Measurements from ENCODE around the gene EPC1. TPM values are rescaled to one million over a fixed set of nuclear protein-coding genes. Genes with fewer than 3 reads are reported as not detected.

Gene EPC1
- total and polyA plus RNA-seq, 2 of the 8 experiments (the other 6 are each of a cell fraction or from before 2014, with no cell fraction given) = 23.7 to 42.3 TPM

DNA sequence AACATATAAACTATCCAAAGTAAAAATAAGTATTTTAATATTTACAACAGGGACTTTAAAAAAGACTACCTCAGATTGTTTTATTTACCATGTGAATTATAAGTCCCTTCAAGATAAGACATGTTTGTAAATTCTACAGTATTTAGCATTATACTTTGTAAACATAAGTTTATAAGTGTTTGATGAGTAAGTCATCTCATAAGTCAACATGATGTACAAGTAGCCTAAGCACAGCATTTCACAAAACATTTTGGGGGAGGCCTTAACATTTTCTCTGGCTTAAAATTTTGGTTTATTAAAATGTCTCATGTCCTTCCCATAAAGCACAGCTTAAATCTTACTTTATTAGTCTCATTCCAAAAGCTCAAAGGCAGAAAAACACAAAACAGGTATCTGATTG is 15.4 kb downstream of the EPC1 start:
- Histone ChIP-seq H3K27ac (ENCODE audit: low read depth, low read length) (no peak overlapping the region), H2BK12ac (ENCODE audit: low read depth, low read length) (no peak overlapping the region), H2AK5ac (ENCODE audit: low read depth, low read length) (no peak overlapping the region), H2BK120ac (replicated peaks; ENCODE audit: low read depth, low read length) (no peak overlapping the region), H3K4me2 (ENCODE audit: insufficient read depth in 1 of 2, low read depth in 2 of 2, low read length in 2 of 2) (no peak overlapping the region), H3K36me3 (ENCODE audit: control insufficient read depth in 2 of 4, insufficient read depth in 4 of 4, low read length in 3 of 4) (no peaks in the 10 kb centered on the region), H3K56ac (replicated peaks; ENCODE audit: insufficient read length, low read depth, low read length) (no peak overlapping the region), H4K91ac (replicated peaks; ENCODE audit: insufficient read length, low read length) (no peak overlapping the region), H2AFZ (ENCODE audit: low read length) (no peak overlapping the region), H3K4ac (replicated peaks; ENCODE audit: insufficient read length, low read depth, low read length) (no peak overlapping the region), H3K23me2 (ENCODE audit: low read depth, low read length) (no peaks in the 10 kb centered on the region), H3K4me3 (ENCODE audit: extremely low read depth in 1 of 4, insufficient read depth in 2 of 4, low read depth in 3 of 4, low read length in 4 of 4) (no peak overlapping the region), H2BK5ac (ENCODE audit: low read depth, low read length) (no peak overlapping the region), H3K9me3 (ENCODE audit: insufficient read depth in 2 of 2, low read depth in 1 of 2, low read length in 1 of 2) (no peaks in the 10 kb centered on the region), H3K23ac (ENCODE audit: insufficient read length) (no peak overlapping the region), H3K4me1 (replicated peaks in 1 of 4; ENCODE audit: control insufficient read depth in 3 of 4, insufficient read depth in 4 of 4, low read length in 3 of 4) (peaks cover 0 to 21% (median 13%) of the 10 kb centered on the region in 4 experiments; a peak in 5 of 7 replicates), H3K14ac (ENCODE audit: insufficient read length) (no peak overlapping the region), H3K79me2 (ENCODE audit: control insufficient read depth in 1 of 2, insufficient read depth in 2 of 2, low read length in 2 of 2) (peaks cover 20 to 99% of the 10 kb centered on the region in 2 experiments), H3K18ac (ENCODE audit: extremely low read depth, low read length) (no peak overlapping the region), H4K5ac (ENCODE audit: insufficient read length, low read depth, low read length) (no peak overlapping the region), H3K79me1 (ENCODE audit: low read depth, low read length) (peaks cover 4% of the 10 kb centered on the region; the same call in 1 of the 2 replicates), H3K27me3 (replicated peaks in 1 of 4; ENCODE audit: control insufficient read depth in 3 of 4, extremely low read depth in 1 of 4, insufficient read depth in 3 of 4, low read length in 3 of 4) (no peaks in the 10 kb centered on the region), H2BK20ac (ENCODE audit: low read length) (no peak overlapping the region), H2BK15ac (ENCODE audit: low read length) (no peak overlapping the region), H4K20me1 (replicated peaks in 1 of 2; ENCODE audit: control insufficient read depth in 1 of 2, insufficient read depth in 2 of 2, low read length in 2 of 2) (peaks cover 19 to 21% of the 10 kb centered on the region in 2 experiments), H3K9ac (replicated peaks in 1 of 4; ENCODE audit: extremely low read depth in 1 of 4, low read depth in 3 of 4, low read length in 3 of 4) (no peak overlapping the region), H4K8ac (ENCODE audit: extremely low read depth, insufficient read depth, low read length) (no peak overlapping the region)
- DNase-seq (ENCODE audit: low read depth in 1 of 2, low spot score in 2 of 2) (no peak), FAIRE-seq (no peak)
- TF ChIP-seq SP2 (IDR thresholded peaks at IDR 0.05; ENCODE audit: low read length) (no peak), CHD1 (IDR thresholded peaks at IDR 0.05; ENCODE audit: low read depth, low read length) (no peak), TAF1 (IDR thresholded peaks at IDR 0.05; ENCODE audit: low read depth, low read length) (no peak)
- TF ChIP-seq, protein P1, sequence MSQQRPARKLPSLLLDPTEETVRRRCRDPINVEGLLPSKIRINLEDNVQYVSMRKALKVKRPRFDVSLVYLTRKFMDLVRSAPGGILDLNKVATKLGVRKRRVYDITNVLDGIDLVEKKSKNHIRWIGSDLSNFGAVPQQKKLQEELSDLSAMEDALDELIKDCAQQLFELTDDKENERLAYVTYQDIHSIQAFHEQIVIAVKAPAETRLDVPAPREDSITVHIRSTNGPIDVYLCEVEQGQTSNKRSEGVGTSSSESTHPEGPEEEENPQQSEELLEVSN (IDR thresholded peaks at IDR 0.05) = no peak
- POLR2A ChIA-PET (ENCODE audit: partially characterized antibody) = interaction anchor here (1.0 kb wide), 1 partner anchor 11 kb away, joined by 4 read pairs; no protein-coding TSS in a partner anchor
- CTCF ChIA-PET (ENCODE audit: partially characterized antibody) = interaction anchor here (0.5 kb wide), 1 partner anchor 64 kb away, joined by 4 read pairs; no protein-coding TSS in a partner anchor

Measured in H1 (cell line).